ENCODE measurements around the gene TRABD2A. TPM values are rescaled to one million over a fixed set of nuclear protein-coding genes. Genes with fewer than 3 reads are reported as not detected.

TRABD2A gene
- total RNA-seq, 1 donor from 2014 or later = 0.84 TPM

- no peaks in the 10 kb centered on the region for H3K36me3 Mint-ChIP-seq (ENCODE audit: low read depth)
- DNase-seq (ENCODE audit: low read depth, low spot score) = no peak
- H3K27me3 Mint-ChIP-seq (ENCODE audit: low read depth) = peaks cover 15% of the 10 kb centered on the region
- H3K4me1 Mint-ChIP-seq = peaks cover 21% of the 10 kb centered on the region
- H3K4me3 Mint-ChIP-seq = no peak overlapping the region
- no peak for TF ChIP-seq CTCF (conservative IDR thresholded peaks at IDR 0.05)
- no peaks in the 10 kb centered on the region for H3K9me3 Mint-ChIP-seq
- no peak overlapping the region for H3K27ac Mint-ChIP-seq (ENCODE audit: unreplicated experiment)
Observed at GRCh38 chr2:84851876-84852275, 29.0 kb downstream of the TRABD2A start.

GRCh38 chr2:84850471-84850870, 30.4 kb downstream of the TRABD2A start:
- H3K36me3 Mint-ChIP-seq (ENCODE audit: low read depth) = no peaks in the 10 kb centered on the region
- DNase-seq (ENCODE audit: low read depth, low spot score) = no peak
- peaks cover 4% of the 10 kb centered on the region for H3K27me3 Mint-ChIP-seq (ENCODE audit: low read depth)
- H3K9me3 Mint-ChIP-seq = no peaks in the 10 kb centered on the region
- H3K27ac Mint-ChIP-seq (ENCODE audit: unreplicated experiment) = no peak overlapping the region
- TF ChIP-seq CTCF (conservative IDR thresholded peaks at IDR 0.05) = no peak
- no peak overlapping the region for H3K4me3 Mint-ChIP-seq
- peaks cover 8% of the 10 kb centered on the region for H3K4me1 Mint-ChIP-seq

GRCh38 chr2:84849271-84849952, 31.5 kb downstream of the TRABD2A start:
- no peaks in the 10 kb centered on the region for H3K36me3 Mint-ChIP-seq (ENCODE audit: low read depth)
- no peaks in the 10 kb centered on the region for H3K9me3 Mint-ChIP-seq
- H3K27ac Mint-ChIP-seq (ENCODE audit: unreplicated experiment) = no peak overlapping the region
- DNase-seq (ENCODE audit: low read depth, low spot score) = no peak
- no peak for TF ChIP-seq CTCF (conservative IDR thresholded peaks at IDR 0.05)
- no peaks in the 10 kb centered on the region for H3K4me1 Mint-ChIP-seq
- H3K4me3 Mint-ChIP-seq = no peak overlapping the region
- no peaks in the 10 kb centered on the region for H3K27me3 Mint-ChIP-seq (ENCODE audit: low read depth)

- no peaks in the 10 kb centered on the region for H3K36me3 Mint-ChIP-seq (ENCODE audit: low read depth)
- no peak overlapping the region for H3K27ac Mint-ChIP-seq (ENCODE audit: unreplicated experiment)
- DNase-seq (ENCODE audit: low read depth, low spot score) = no peak
- no peak for TF ChIP-seq CTCF (conservative IDR thresholded peaks at IDR 0.05)
- no peak overlapping the region for H3K4me3 Mint-ChIP-seq
- no peaks in the 10 kb centered on the region for H3K9me3 Mint-ChIP-seq
- no peaks in the 10 kb centered on the region for H3K27me3 Mint-ChIP-seq (ENCODE audit: low read depth)
- H3K4me1 Mint-ChIP-seq = no peaks in the 10 kb centered on the region
Observed at GRCh38 chr2:84847326-84848050, 33.4 kb downstream of the TRABD2A start.

- H3K27ac Mint-ChIP-seq (ENCODE audit: unreplicated experiment) = no peak overlapping the region
- TF ChIP-seq CTCF (conservative IDR thresholded peaks at IDR 0.05) = no peak
- H3K4me1 Mint-ChIP-seq = no peaks in the 10 kb centered on the region
- no peaks in the 10 kb centered on the region for H3K36me3 Mint-ChIP-seq (ENCODE audit: low read depth)
- no peaks in the 10 kb centered on the region for H3K27me3 Mint-ChIP-seq (ENCODE audit: low read depth)
- no peak for DNase-seq (ENCODE audit: low read depth, low spot score)
- H3K4me3 Mint-ChIP-seq = no peak overlapping the region
- no peaks in the 10 kb centered on the region for H3K9me3 Mint-ChIP-seq
Observed at GRCh38 chr2:84846741-84847142, 34.1 kb downstream of the TRABD2A start.

Data from neural crest cell (in vitro differentiated cells).